K562 (cell line): ENCODE results near the gene HSPB1. TPM values are rescaled to one million over a fixed set of nuclear protein-coding genes. Genes with fewer than 3 reads are reported as not detected.
A peak's percentile ranks its signal among the peaks of the same experiment; 100 is the strongest.

Source experiments
- BRF2 ChIP-seq: IDR thresholded peaks from 3 replicates; pipeline ENCODE4 v1.6.1; 2011; ENCODE audit warnings: borderline replicate concordance, mild to moderate bottlenecking; ENCODE audit not compliant: insufficient read length, insufficient read depth
- E2F8 ChIP-seq: fragments of 450-650 bp; IDR thresholded peaks from 2 replicates; pipeline ENCODE4 v1.7.1; 2018; ENCODE audit warnings: mild to moderate bottlenecking, low read depth; ENCODE audit not compliant: partially characterized antibody
- ESRRB ChIP-seq: fragments of 250-450 bp; sonication (Bioruptor Pico); IDR thresholded peaks from 2 replicates; pipeline ENCODE4 v1.5.0; 2020; ENCODE audit warnings: mild to moderate bottlenecking, moderate library complexity, borderline replicate concordance
- EZH2 ChIP-seq: IDR thresholded peaks from 2 replicates; pipeline ENCODE4 v1.6.1; 2012; ENCODE audit warnings: low read depth, mild to moderate bottlenecking, inconsistent platforms, low read length, borderline replicate concordance
- HDAC3 ChIP-seq: fragments of 450-650 bp; IDR thresholded peaks from 2 replicates; pipeline ENCODE4 v1.6.1; 2018; ENCODE audit warnings: borderline replicate concordance, mild to moderate bottlenecking, moderate library complexity; ENCODE audit not compliant: partially characterized antibody
- IFI16 ChIP-seq: fragments of 250-450 bp; sonication (Bioruptor Pico); IDR thresholded peaks from 2 replicates; pipeline ENCODE4 v2.1.2; 2022; ENCODE audit warnings: mild to moderate bottlenecking, inconsistent platforms
- MAFK ChIP-seq: IDR thresholded peaks from 2 replicates; pipeline ENCODE4 v1.6.1; 2011; ENCODE audit warnings: low read length, improper control_type of control experiment
- PHF21A ChIP-seq: fragments of 450-650 bp; IDR thresholded peaks from 2 replicates; pipeline ENCODE4 v1.6.1; 2017; ENCODE audit warnings: low read depth, borderline replicate concordance
- POLR2B ChIP-seq: fragments of 450-650 bp; IDR thresholded peaks from 2 replicates; pipeline ENCODE4 v1.6.1; 2018; ENCODE audit warnings: low read depth; ENCODE audit not compliant: partially characterized antibody
- PRMT5 ChIP-seq: sonication (generic); formaldehyde crosslinking; IDR thresholded peaks from 2 replicates; pipeline ENCODE4 v1.5.0; 2020; ENCODE audit warnings: missing genetic modification reagents
- TFAM ChIP-seq: fragments of 250-450 bp; sonication (Bioruptor Pico); conservative IDR thresholded peaks from 2 replicates; pipeline ENCODE4 v1.5.0; 2021; ENCODE audit warnings: mild to moderate bottlenecking, moderate library complexity
- ZNF316 ChIP-seq: fragments of 450-650 bp; IDR thresholded peaks from 2 replicates; pipeline ENCODE4 v1.6.1; 2016
- polyA plus RNA-seq, 8 experiments: library from polyadenylated mRNA; depleted of rRNA in 4 of 8; stranded (reverse) in 5 of 8; unstranded in 3 of 8; fragments of >200 nt; fragmentation: Nextera tagmentation in 2 of 8; fragmentation: Illumina TruSeq in 1 of 8; extraction: Ambion mirVana in 2 of 8; extraction: Trizol in 1 of 8; gene quantifications; 2 replicates each; pipeline versions ENCODE4 v1.2.1 to v1.2.3, GENCODE V29; 2011 to 2014; ENCODE audit warnings: inconsistent platforms in 1 of 8, missing spikeins in 1 of 8
- total RNA-seq, 7 experiments: library from RNA; depleted of rRNA in 6 of 7; stranded (reverse); fragments of >200 nt in 6 of 7; fragmentation: Illumina TruSeq in 2 of 7; extraction: Trizol in 2 of 7; gene quantifications; 2 replicates each; pipeline versions ENCODE4 v1.2.1 to v1.2.3, GENCODE V29; 2011 to 2021; ENCODE audit warnings: low replicate concordance in 1 of 7
- TF ChIP-seq, protein P1 (sequence below): fragments of 450-650 bp; IDR thresholded peaks from 2 replicates; pipeline ENCODE4 v1.7.0; 2016; ENCODE audit warnings: borderline replicate concordance
- TF ChIP-seq, protein P2 (sequence below): fragments of 450-650 bp; IDR thresholded peaks from 2 replicates; pipeline ENCODE4 v1.6.1; 2016; ENCODE audit warnings: low read depth

The HSPB1 gene
- total and polyA plus RNA-seq, 9 of the 15 experiments (the other 6 are each of a cell fraction or from before 2014, with no cell fraction given): 27.1 to 522 (median 138) TPM

- TF ChIP-seq, protein P1, sequence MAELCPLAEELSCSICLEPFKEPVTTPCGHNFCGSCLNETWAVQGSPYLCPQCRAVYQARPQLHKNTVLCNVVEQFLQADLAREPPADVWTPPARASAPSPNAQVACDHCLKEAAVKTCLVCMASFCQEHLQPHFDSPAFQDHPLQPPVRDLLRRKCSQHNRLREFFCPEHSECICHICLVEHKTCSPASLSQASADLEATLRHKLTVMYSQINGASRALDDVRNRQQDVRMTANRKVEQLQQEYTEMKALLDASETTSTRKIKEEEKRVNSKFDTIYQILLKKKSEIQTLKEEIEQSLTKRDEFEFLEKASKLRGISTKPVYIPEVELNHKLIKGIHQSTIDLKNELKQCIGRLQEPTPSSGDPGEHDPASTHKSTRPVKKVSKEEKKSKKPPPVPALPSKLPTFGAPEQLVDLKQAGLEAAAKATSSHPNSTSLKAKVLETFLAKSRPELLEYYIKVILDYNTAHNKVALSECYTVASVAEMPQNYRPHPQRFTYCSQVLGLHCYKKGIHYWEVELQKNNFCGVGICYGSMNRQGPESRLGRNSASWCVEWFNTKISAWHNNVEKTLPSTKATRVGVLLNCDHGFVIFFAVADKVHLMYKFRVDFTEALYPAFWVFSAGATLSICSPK: no peak
- no peak for TF ChIP-seq IFI16
- TF ChIP-seq E2F8: no peak
- TF ChIP-seq PRMT5 (CRISPR knock-in tag): no peak
- TF ChIP-seq ZNF316: no peak
- TF ChIP-seq TFAM (CRISPR knock-in tag): no peak
- no peak for TF ChIP-seq ESRRB
- no peak for TF ChIP-seq PHF21A
- TF ChIP-seq MAFK: peak; percentile 6
- TF ChIP-seq EZH2: no peak
- peak; percentile 17 for TF ChIP-seq POLR2B
- TF ChIP-seq HDAC3: no peak
- no peak for TF ChIP-seq BRF2
- TF ChIP-seq, protein P2, sequence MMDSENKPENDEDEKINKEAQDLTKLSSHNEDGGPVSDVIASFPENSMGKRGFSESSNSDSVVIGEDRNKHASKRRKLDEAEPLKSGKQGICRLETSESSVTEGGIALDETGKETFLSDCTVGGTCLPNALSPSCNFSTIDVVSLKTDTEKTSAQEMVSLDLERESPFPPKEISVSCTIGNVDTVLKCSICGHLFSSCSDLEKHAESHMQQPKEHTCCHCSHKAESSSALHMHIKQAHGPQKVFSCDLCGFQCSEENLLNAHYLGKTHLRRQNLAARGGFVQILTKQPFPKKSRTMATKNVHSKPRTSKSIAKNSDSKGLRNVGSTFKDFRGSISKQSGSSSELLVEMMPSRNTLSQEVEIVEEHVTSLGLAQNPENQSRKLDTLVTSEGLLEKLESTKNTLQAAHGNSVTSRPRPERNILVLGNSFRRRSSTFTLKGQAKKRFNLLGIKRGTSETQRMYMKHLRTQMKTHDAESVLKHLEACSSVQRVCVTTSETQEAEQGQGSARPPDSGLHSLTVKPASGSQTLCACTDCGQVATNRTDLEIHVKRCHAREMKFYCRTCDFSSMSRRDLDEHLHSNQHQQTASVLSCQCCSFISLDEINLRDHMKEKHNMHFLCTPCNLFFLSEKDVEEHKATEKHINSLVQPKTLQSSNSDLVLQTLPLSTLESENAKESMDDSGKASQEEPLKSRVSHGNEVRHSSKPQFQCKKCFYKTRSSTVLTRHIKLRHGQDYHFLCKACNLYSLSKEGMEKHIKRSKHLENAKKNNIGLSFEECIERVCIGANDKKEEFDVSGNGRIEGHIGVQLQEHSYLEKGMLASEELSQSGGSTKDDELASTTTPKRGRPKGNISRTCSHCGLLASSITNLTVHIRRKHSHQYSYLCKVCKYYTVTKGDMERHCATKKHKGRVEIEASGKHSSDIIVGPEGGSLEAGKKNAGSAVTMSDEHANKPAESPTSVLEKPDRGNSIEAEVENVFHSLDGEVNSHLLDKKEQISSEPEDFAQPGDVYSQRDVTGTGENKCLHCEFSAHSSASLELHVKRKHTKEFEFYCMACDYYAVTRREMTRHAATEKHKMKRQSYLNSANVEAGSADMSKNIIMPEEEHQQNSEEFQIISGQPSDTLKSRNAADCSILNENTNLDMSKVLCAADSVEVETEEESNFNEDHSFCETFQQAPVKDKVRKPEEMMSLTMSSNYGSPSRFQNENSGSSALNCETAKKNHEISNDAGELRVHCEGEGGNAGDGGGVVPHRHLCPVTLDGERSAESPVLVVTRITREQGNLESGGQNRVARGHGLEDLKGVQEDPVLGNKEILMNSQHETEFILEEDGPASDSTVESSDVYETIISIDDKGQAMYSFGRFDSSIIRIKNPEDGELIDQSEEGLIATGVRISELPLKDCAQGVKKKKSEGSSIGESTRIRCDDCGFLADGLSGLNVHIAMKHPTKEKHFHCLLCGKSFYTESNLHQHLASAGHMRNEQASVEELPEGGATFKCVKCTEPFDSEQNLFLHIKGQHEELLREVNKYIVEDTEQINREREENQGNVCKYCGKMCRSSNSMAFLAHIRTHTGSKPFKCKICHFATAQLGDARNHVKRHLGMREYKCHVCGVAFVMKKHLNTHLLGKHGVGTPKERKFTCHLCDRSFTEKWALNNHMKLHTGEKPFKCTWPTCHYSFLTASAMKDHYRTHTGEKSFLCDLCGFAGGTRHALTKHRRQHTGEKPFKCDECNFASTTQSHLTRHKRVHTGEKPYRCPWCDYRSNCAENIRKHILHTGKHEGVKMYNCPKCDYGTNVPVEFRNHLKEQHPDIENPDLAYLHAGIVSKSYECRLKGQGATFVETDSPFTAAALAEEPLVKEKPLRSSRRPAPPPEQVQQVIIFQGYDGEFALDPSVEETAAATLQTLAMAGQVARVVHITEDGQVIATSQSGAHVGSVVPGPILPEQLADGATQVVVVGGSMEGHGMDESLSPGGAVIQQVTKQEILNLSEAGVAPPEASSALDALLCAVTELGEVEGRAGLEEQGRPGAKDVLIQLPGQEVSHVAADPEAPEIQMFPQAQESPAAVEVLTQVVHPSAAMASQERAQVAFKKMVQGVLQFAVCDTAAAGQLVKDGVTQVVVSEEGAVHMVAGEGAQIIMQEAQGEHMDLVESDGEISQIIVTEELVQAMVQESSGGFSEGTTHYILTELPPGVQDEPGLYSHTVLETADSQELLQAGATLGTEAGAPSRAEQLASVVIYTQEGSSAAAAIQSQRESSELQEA: no peak
Measured at GRCh38 chr7:76317782-76318487, 15.5 kb downstream of the HSPB1 start (continued).
